T47D (cell line): Measurements from ENCODE around the gene GGT5.
"Not testable (repeated sequence)": the region's sequence is repeated elsewhere in the genome, so short reads cannot be mapped to it uniquely, and the experiment has no call there.

Experiments used
- DNase-seq, 2 experiments: peaks; one replicate each; pipeline versions ENCODE4 v3.0.0 to v3.0.0-alpha.2; 2011 to 2012; ENCODE audit warnings: low read depth in 1 of 2, low spot score in 1 of 2
- JUND ChIP-seq: IDR thresholded peaks from 2 replicates; pipeline ENCODE4 v1.6.1; 2012; ENCODE audit warnings: low read depth
- in situ Hi-C: cut with HindIII; loops from 2 replicates; pipeline ENCODE4 v1.10.0; 2016; ENCODE audit warnings: low sequenced_read_pairs, low pct_unique_long_range_greater_than_20kb

The GGT5 gene

GRCh38 chr22:24184057-24184798 lies 60.7 kb downstream of the GGT5 start:
- DNase-seq, result no peak
- no peak for TF ChIP-seq JUND
- in situ Hi-C loops, result no loop called here

GRCh38 chr22:24183321-24184031 lies 61.4 kb downstream of the GGT5 start:
- TF ChIP-seq JUND, result no peak
- no peak for DNase-seq
- in situ Hi-C loops, result no loop called here

- in situ Hi-C loops, DNase-seq: not testable (repeated sequence)
Observed at GRCh38 chr22:24182900-24183246, 62.0 kb downstream of the GGT5 start.

DNA sequence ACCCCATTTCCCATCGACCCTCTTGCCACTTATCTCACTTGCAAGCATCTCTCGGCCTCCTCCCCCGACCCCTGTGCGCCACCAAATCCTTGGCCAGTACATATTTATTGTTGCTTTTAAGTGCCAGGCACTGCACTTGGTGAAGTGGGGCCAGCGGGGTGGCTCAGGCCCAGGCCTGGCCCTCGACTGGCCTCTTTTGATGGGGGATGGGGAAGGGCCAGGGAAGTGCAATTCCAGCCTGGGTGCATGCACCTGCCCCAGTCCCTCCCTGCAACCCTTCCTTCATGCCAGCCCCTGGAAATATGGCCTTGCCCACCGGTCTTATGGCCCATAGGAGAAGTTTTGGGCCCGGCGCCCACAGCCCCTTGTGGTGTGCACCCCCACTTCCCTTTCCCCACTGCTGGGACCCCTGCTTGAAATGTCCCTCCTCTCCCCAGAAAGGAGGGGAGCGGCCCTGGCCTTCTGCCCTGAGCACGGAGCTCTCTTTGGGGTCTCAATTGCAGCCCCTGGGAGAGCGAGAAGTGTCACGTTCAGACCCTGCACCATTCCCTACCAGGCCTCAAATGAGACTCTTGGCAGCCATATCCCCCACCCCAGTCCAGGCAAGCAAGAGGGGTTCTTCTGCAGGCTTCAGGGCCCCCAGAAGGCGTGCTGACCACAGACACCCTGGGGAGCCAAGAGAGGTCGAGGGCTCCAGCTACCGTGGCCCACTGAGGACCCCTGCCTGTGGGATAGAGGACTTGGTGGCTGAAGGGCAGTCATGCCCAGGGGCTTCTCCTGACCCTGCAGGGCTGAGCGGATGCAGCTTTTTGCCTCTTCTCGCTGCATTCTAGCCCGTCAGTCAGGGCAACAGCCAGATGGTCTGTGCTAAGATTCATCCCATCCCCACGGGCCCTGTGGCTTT lies 62.6 kb downstream of the GGT5 start:
- TF ChIP-seq JUND, result no peak
- in situ Hi-C loops, result no loop called here
- DNase-seq, result no peak

DNA sequence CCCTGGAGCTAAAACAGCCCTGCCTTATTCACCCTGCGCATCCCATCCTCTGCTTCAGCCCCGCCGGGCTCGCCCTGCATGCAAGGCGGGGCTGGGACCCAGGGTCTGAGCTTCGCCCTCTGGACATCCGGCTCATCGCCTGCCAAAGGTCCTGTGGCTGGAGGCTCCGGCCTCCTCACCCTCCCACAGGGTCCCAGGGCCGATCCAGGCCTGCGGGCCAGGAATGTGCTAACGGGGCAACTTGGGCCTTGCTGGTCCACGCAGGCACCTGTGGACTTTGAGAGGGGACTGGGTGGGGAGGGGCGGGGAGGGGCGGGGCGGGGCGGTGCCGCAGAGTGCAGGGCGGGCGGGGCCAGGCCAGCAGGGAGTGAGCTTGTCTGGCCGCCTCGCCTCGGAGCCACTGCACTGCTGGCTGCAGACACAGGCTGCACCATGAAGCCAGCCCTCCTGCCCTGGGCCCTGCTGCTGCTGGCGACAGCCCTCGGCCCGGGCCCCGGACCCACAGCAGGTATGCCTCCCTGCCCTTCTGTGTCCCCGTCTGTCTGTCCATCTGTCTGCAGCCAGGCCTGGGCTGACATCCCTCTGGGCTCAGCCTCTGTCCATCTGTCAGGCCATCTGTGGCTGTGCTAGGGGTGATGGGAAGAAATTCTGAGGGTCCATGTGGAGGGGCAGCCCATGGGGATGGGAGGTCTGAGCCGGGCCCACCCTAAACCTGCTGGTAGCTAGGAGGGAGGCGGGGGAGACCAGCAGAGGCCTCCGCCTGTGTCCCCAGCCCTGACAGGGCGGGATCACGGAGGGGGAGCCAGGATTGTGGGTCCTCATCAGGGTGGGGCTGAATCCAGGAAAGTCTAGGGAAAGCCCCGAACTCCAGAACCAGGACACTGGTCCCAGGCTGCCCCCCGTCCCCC lies 63.5 kb downstream of the GGT5 start, which contains the start of gene SUSD2:
SUSD2 (plus strand) TSS at position 400 of the 908 bp plus-strand sequence; CDS start at position 433, 33 bp downstream.
- no peak for DNase-seq
- TF ChIP-seq JUND, result no peak
- in situ Hi-C loops, result no loop called here

GRCh38 chr22:24180316-24181087 lies 64.4 kb downstream of the GGT5 start:
- no peak for TF ChIP-seq JUND
- in situ Hi-C loops, result no loop called here
- DNase-seq, result no peak

- no peak for TF ChIP-seq JUND
- in situ Hi-C loops, result no loop called here
- DNase-seq, result no peak
Observed at GRCh38 chr22:24179478-24180210, 65.2 kb downstream of the GGT5 start.

DNA sequence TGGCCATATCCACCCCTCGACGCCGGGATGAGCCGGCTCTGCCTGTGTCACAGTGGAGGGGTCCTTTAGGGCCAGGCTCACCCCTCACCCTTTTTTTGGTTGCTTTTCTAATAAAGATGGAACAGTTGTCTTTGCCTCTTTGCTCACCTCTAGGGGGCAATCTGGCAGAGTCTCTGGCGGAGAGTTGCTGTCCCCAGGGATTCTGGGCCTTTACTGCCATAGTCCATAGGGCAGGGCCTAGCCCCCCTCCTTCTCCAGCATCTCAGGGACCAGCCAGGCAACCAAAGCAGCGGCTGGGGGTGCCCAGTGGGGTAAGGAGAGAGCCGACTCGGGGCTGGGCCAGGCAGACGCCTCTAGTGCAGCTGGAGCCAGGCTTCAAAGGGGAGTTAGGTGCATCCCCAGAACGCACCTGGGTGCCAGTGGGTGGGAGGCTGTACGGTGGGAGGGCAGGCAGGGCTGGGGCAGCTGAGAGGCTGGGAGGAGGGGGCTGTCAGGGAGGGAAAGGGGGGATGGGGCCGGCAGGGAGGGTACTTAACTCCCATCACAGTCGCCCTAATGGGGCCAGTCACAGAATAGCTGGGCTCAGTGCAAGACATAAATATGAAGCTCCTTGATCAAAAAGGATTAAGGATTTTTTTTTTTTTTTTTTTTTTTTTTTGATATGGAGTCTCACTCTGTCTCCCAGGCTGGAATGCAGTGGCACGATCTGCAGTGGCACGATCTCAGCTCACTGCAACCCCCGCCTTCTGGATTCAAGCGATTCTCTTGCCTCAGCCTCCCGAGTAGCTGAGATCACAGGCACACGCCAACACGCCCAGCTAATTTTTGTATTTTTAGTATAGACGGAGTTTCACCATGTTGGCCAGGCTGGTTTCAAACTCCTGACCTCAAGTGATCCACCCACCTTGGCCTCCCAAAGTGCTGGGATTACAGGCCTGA lies 66.1 kb downstream of the GGT5 start:
- in situ Hi-C loops, result no loop called here
- no peak for DNase-seq
- no peak for TF ChIP-seq JUND

DNA sequence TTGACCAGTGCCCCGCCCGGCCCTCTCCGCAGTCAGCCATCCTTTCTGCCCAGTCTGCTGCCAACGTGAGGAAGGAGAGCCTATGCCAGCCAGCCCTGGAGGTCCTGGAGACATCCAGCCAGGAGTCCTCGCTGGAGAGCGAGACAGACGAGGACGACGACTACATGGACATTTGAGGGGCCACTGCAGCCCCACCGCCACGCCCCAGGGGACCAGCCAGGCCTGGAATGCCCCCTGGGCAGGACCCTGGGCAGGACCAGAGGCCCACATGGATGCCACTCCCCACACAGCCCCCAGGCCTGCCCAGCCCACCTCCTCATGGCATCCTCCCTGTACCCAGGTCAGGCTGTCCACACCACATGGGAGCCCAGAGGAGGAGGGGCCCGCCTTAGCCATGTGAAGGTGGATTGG lies 66.9 kb downstream of the GGT5 start:
- no peak for TF ChIP-seq JUND
- in situ Hi-C loops, result no loop called here
- no peak for DNase-seq

DNA sequence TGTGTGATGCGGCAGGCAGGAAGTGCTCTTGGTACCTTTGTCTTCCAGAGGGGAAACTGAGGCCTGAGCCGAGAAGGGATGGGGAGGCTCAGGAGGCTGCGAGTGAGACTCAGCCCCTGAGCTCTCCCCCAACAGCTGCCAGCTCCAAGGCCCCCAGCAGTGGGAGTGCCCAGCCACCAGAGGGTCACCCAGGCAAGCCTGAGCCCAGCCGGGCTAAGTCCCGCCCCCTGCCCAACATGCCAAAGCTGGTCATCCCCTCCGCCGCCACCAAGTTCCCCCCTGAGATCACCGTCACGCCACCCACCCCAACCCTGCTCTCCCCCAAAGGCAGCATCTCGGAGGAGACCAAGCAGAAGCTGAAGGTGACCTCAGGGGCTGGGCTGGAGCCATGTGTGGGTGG lies 67.4 kb downstream of the GGT5 start:
- in situ Hi-C loops, result no loop called here
- DNase-seq, result no peak
- no peak for TF ChIP-seq JUND
